ENCODE measurements around the gene INPP5D.

GRCh38 chr2:233042549-233042948, 17.6 kb upstream of the INPP5D start:
- TF ChIP-seq POLR2A (IDR thresholded peaks at IDR 0.05; ENCODE audit: low read length), result no peak
- no peak for TF ChIP-seq GATA1 (IDR thresholded peaks at IDR 0.05; ENCODE audit: low read depth, low read length)

Data from erythroblast (primary cell).